Activated CD4-positive, alpha-beta memory T cell treated with anti-CD3 and anti-CD28 coated beads for 36 hours (primary cell): ENCODE measurements around the gene GATA1. TPM values are rescaled to one million over a fixed set of nuclear protein-coding genes. Genes with fewer than 3 reads are reported as not detected.

Experiments
- CTCF ChIA-PET: fragments of 350-600 bp; sonication (Branson Sonifier 250); formaldehyde crosslinking; loops from one replicate; lab custom pipeline; 2021; ENCODE audit warnings: antibody characterized with exemption, inconsistent platforms; lab: Charles Lee
- POLR2A ChIA-PET: fragments of 350-600 bp; sonication (Branson Sonifier 250); formaldehyde crosslinking; loops from one replicate; lab custom pipeline; 2021; ENCODE audit warnings: antibody characterized with exemption; lab: Charles Lee
- DNase-seq: peaks from one replicate; pipeline ENCODE4 v3.0.0-alpha.2; 2020
- H3K27ac Mint-ChIP-seq: one replicate; pipeline ENCODE4 v1.8.0; 2021; ENCODE audit warnings: mixed read lengths
- H3K27me3 Mint-ChIP-seq: one replicate; pipeline ENCODE4 v1.8.0; 2021; ENCODE audit warnings: mixed read lengths
- H3K36me3 Mint-ChIP-seq: one replicate; pipeline ENCODE4 v1.8.0; 2021; ENCODE audit warnings: mixed read lengths
- H3K4me1 Mint-ChIP-seq: one replicate; pipeline ENCODE4 v1.8.0; 2021; ENCODE audit warnings: low read depth, mixed read lengths
- H3K4me3 Mint-ChIP-seq: one replicate; pipeline ENCODE4 v1.8.0; 2021; ENCODE audit warnings: mild to moderate bottlenecking, mixed read lengths
- H3K9me3 Mint-ChIP-seq: one replicate; pipeline ENCODE4 v1.8.0; 2021; ENCODE audit warnings: mixed read lengths
- intact Hi-C: fragments of 100-400 bp; cut with micrococcal nuclease; formaldehyde crosslinking; loops from one replicate; pipeline ENCODE4 v1.15.1; 2023
- total RNA-seq, 2 experiments: library from RNA; stranded (reverse); gene quantifications; one replicate each; pipeline ENCODE4 v1.2.3, GENCODE V29; 2021

Gene GATA1
- total RNA-seq, 2 experiments from 2014 or later: not detected

GRCh38 chrX:48835524-48836329, 49.3 kb downstream of the GATA1 start, which contains the start of gene PCSK1N:
TSS of gene PCSK1N (minus strand) at chrX:48835610. CDS start at chrX:48835532, 78 bp downstream.
- H3K4me1 Mint-ChIP-seq: peaks cover 15% of the 10 kb centered on the region
- no peaks in the 10 kb centered on the region for H3K9me3 Mint-ChIP-seq
- no peaks in the 10 kb centered on the region for H3K36me3 Mint-ChIP-seq
- POLR2A ChIA-PET: no interaction called here
- no peak within 1 kb of the TSS for H3K27ac Mint-ChIP-seq
- intact Hi-C loops: loop anchor here (10.0 kb wide), 1 partner anchor 209 kb away; the partner anchor contains the start of gene TFE3
- H3K4me3 Mint-ChIP-seq: peak within 1 kb of the TSS; percentile 80
- peak; percentile 39 for DNase-seq
- H3K27me3 Mint-ChIP-seq: peaks cover 16% of the 10 kb centered on the region
- CTCF ChIA-PET: no interaction called here

- intact Hi-C loops: loop anchor here (10.0 kb wide), 1 partner anchor 205 kb away; the partner anchor contains the start of gene TFE3
- no peak overlapping the region for H3K4me3 Mint-ChIP-seq
- no peaks in the 10 kb centered on the region for H3K9me3 Mint-ChIP-seq
- peaks cover 4% of the 10 kb centered on the region for H3K4me1 Mint-ChIP-seq
- peaks cover 4% of the 10 kb centered on the region for H3K27me3 Mint-ChIP-seq
- H3K27ac Mint-ChIP-seq: no peak overlapping the region
- POLR2A ChIA-PET: no interaction called here
- DNase-seq: no peak
- no peaks in the 10 kb centered on the region for H3K36me3 Mint-ChIP-seq
- CTCF ChIA-PET: no interaction called here
Observed at GRCh38 chrX:48839686-48840085, 53.3 kb downstream of the GATA1 start.

Other genes with a start within 250 kb of the GATA1 start
- 10 to 100 TPM; 13.5 to 16.2 TPM for gene TBC1D25, start 246.9 kb upstream of the GATA1 start, total RNA-seq
- 100 to 1,000 TPM; 191 to 197 TPM for gene RBM3, start 212.1 kb upstream of the GATA1 start, total RNA-seq
- gene WDR13, start 189.1 kb upstream of the GATA1 start, total RNA-seq: 10 to 100 TPM; 45.8 to 54.8 TPM
- 10 to 100 TPM; 95.2 to 99.6 TPM for gene WAS, start 102.8 kb upstream of the GATA1 start, total RNA-seq
- gene SUV39H1, start 89.9 kb upstream of the GATA1 start, total RNA-seq: 10 to 100 TPM; 32.3 to 35.6 TPM
- gene GLOD5, start 24.8 kb upstream of the GATA1 start, total RNA-seq: not detected
- 10 to 100 TPM; 71.8 to 81.9 TPM for gene HDAC6, start 15.5 kb downstream of the GATA1 start, total RNA-seq
- gene ERAS, start 39.9 kb downstream of the GATA1 start, total RNA-seq: not detected
- gene PCSK1N, start 49.0 kb downstream of the GATA1 start, total RNA-seq: 1 to 10 TPM; 2.7 to 2.8 TPM
- 10 to 100 TPM; 83.8 to 86.6 TPM for gene TIMM17B, start 111.2 kb downstream of the GATA1 start, total RNA-seq
- gene PQBP1, start 111.3 kb downstream of the GATA1 start, total RNA-seq: 10 to 100 TPM; 85.0 to 85.5 TPM
- gene SLC35A2, start 125.1 kb downstream of the GATA1 start, total RNA-seq: 10 to 100 TPM; 16.9 to 19.2 TPM
- 100 to 1,000 TPM; 386 to 401 TPM for gene PIM2, start 132.4 kb downstream of the GATA1 start, total RNA-seq
- gene OTUD5, start 171.0 kb downstream of the GATA1 start, total RNA-seq: 10 to 100 TPM; 83.4 to 85.4 TPM
- gene KCND1, start 185.3 kb downstream of the GATA1 start, total RNA-seq: 1 to 10 TPM; 2.4 to 2.5 TPM
- 10 to 100 TPM; 76.1 to 78.4 TPM for gene GRIPAP1, start 215.7 kb downstream of the GATA1 start, total RNA-seq